Measurements from ENCODE around the gene CLASP1. TPM values are rescaled to one million over a fixed set of nuclear protein-coding genes. Genes with fewer than 3 reads are reported as not detected.

CLASP1 gene
- total and polyA plus RNA-seq, 2 experiments from 2014 or later = 16.6 to 56.3 TPM

GRCh38 chr2:121358291-121358690, 291.0 kb downstream of the CLASP1 start:
- no peaks in the 10 kb centered on the region for H3K9me3 Mint-ChIP-seq
- H3F3A ChIP-seq (replicated peaks; ENCODE audit: low read depth) = 0 out of 2 replicates have a peak, but pooled peaks cover 2% of the 10 kb centered on the region
- no peaks in the 10 kb centered on the region for H3K4me1 ChIP-seq (ENCODE audit: insufficient read depth)
- H3K4me3 ChIP-seq = no peak overlapping the region
- no peak overlapping the region for H3K27ac Mint-ChIP-seq
- no peaks in the 10 kb centered on the region for H3K4me1 Mint-ChIP-seq
- no peaks in the 10 kb centered on the region for H3K9me2 ChIP-seq (ENCODE audit: insufficient read depth)
- peaks cover 19% of the 10 kb centered on the region for H3K36me3 ChIP-seq (ENCODE audit: insufficient read depth)
- H3K27me3 Mint-ChIP-seq (ENCODE audit: insufficient read depth, low read depth, poor library complexity) = peaks cover 2% of the 10 kb centered on the region
- H3K4me2 ChIP-seq = no peak overlapping the region
- H3K79me2 ChIP-seq (replicated peaks; ENCODE audit: insufficient read depth) = no peaks in the 10 kb centered on the region
- ATAC-seq (no peak), DNase-seq (ENCODE audit: low spot score) (no peak)
- H3K27ac ChIP-seq (ENCODE audit: low read depth) = no peak overlapping the region
- peaks cover 11% of the 10 kb centered on the region for H4K20me1 ChIP-seq (replicated peaks; ENCODE audit: insufficient read depth)
- TF ChIP-seq ZNF114 (CRISPR knock-in tag; IDR thresholded peaks at IDR 0.05) (no peak), POLR2AphosphoS5 (IDR thresholded peaks at IDR 0.05; ENCODE audit: low read depth) (no peak), ZNF462 (CRISPR knock-in tag; IDR thresholded peaks at IDR 0.05) (no peak), EZH2phosphoT487 (IDR thresholded peaks at IDR 0.05; ENCODE audit: unreplicated experiment) (no peak)
- no peak overlapping the region for H3K4me3 Mint-ChIP-seq
- no peak overlapping the region for H2AFZ ChIP-seq
- no peaks in the 10 kb centered on the region for H3K27me3 ChIP-seq (ENCODE audit: insufficient read depth)
- peaks cover 28% of the 10 kb centered on the region for H3K36me3 Mint-ChIP-seq (ENCODE audit: low read depth)

DNA sequence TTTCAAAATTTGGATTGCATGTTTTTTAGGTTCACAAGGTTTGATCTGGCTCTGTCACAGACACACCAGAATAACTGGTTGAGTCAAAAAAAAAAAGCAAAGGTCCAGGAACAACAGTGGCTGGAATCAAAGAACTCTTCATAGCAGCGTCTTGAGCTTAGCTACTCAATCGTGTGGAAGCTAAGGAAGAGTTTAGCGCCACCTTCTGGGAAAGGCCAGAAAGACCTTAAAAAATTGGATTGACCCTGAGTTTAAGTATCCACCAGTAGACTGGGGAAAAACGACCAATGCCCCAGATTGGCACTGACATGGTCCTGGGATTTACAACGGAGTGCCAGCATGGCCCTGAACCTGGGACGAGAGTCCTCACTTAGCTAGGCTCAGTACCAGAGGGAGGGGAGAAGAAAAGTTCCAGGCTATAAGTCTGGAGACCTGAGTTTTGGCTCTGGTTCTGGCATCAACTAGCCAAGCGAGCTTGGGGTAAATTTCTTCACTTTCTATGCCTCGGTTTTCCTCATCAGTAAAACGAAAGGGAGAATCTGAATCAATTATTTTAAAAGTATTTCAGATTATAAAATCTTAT, 293.1 kb downstream of the CLASP1 start:
- no peak overlapping the region for H2AFZ ChIP-seq
- DNase-seq (ENCODE audit: low spot score) = peak; percentile 92

More for the DNA sequence above, 293.1 kb downstream of the CLASP1 start:
- Mint-ChIP-seq H3K9me3 (no peaks in the 10 kb centered on the region), H3K4me3 (no peak overlapping the region), H3K27ac (no peak overlapping the region), H3K4me1 (no peaks in the 10 kb centered on the region), H3K36me3 (ENCODE audit: low read depth) (peaks cover 23% of the 10 kb centered on the region), H3K27me3 (ENCODE audit: insufficient read depth, low read depth, poor library complexity) (no peaks in the 10 kb centered on the region)
- Histone ChIP-seq H3F3A (replicated peaks; ENCODE audit: low read depth) (0 out of 2 replicates have a peak, but pooled peaks cover 2% of the 10 kb centered on the region), H3K4me3 (no peak overlapping the region), H3K27me3 (ENCODE audit: insufficient read depth) (no peaks in the 10 kb centered on the region), H3K36me3 (ENCODE audit: insufficient read depth) (peaks cover 22% of the 10 kb centered on the region), H3K9me2 (ENCODE audit: insufficient read depth) (no peaks in the 10 kb centered on the region), H3K4me1 (ENCODE audit: insufficient read depth) (no peaks in the 10 kb centered on the region), H3K79me2 (replicated peaks; ENCODE audit: insufficient read depth) (no peaks in the 10 kb centered on the region), H3K4me2 (no peak overlapping the region), H3K27ac (ENCODE audit: low read depth) (no peak overlapping the region), H4K20me1 (replicated peaks; ENCODE audit: insufficient read depth) (peaks cover 11% of the 10 kb centered on the region)
- TF ChIP-seq, protein P1, sequence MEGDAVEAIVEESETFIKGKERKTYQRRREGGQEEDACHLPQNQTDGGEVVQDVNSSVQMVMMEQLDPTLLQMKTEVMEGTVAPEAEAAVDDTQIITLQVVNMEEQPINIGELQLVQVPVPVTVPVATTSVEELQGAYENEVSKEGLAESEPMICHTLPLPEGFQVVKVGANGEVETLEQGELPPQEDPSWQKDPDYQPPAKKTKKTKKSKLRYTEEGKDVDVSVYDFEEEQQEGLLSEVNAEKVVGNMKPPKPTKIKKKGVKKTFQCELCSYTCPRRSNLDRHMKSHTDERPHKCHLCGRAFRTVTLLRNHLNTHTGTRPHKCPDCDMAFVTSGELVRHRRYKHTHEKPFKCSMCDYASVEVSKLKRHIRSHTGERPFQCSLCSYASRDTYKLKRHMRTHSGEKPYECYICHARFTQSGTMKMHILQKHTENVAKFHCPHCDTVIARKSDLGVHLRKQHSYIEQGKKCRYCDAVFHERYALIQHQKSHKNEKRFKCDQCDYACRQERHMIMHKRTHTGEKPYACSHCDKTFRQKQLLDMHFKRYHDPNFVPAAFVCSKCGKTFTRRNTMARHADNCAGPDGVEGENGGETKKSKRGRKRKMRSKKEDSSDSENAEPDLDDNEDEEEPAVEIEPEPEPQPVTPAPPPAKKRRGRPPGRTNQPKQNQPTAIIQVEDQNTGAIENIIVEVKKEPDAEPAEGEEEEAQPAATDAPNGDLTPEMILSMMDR (conservative IDR thresholded peaks at IDR 0.05; ENCODE audit: low read depth in 2 of 2) = peak; percentile 81 to 82
- no peak for TF ChIP-seq NANOG (IDR thresholded peaks at IDR 0.05; ENCODE audit: borderline replicate concordance)
- no peak for TF ChIP-seq EZH2phosphoT487 (IDR thresholded peaks at IDR 0.05; ENCODE audit: unreplicated experiment)
- TF ChIP-seq JUNB (IDR thresholded peaks at IDR 0.05; ENCODE audit: unreplicated experiment) = no peak
- no peak for TF ChIP-seq CREB1 (CRISPR knock-in tag; IDR thresholded peaks at IDR 0.05; ENCODE audit: low read depth)
- no peak for TF ChIP-seq REST (IDR thresholded peaks at IDR 0.05; ENCODE audit: unreplicated experiment)
- ATAC-seq = peak; percentile 93
